GM12878 (cell line): ENCODE measurements around the gene RHEX. TPM values are rescaled to one million over a fixed set of nuclear protein-coding genes. Genes with fewer than 3 reads are reported as not detected.

ENCODE experiments used
- ATAC-seq: fragments of 200-7000 bp; cut with Tn5 transposase; 3 replicates; pipeline ENCODE4 v1.9.1; 2020; ENCODE audit warnings: mild to moderate bottlenecking, moderate library complexity
- BruUV-seq: library from RNA; stranded (reverse); fragments of 400-500 nt; replicated peaks from 2 replicates; lab custom pipeline; 2021; lab: Mats Ljungman, UMichigan
- CTCF ChIA-PET: fragments of 300-600 bp; sonication (Branson Sonifier 250); formaldehyde crosslinking; extraction: SDS; loops from one replicate; lab custom pipeline; 2021; ENCODE audit warnings: inconsistent platforms; lab: Yijun Ruan, JAX
- POLR2A ChIA-PET: fragments of 350-600 bp; formaldehyde crosslinking; extraction: SDS; loops from one replicate; lab custom pipeline; 2021; ENCODE audit warnings: inconsistent platforms; lab: Charles Lee
- RAD21 ChIA-PET: fragments of 300-600 bp; sonication (Branson Sonifier 250); formaldehyde crosslinking; loops from one replicate; lab custom pipeline; 2023; ENCODE audit warnings: antibody characterized with exemption; ENCODE audit not compliant: unreplicated experiment; lab: Charles Lee
- SMC1A ChIA-PET: fragments of 300-600 bp; sonication (Branson Sonifier 250); formaldehyde crosslinking; loops from one replicate; lab custom pipeline; 2023; ENCODE audit not compliant: unreplicated experiment, uncharacterized antibody; lab: Charles Lee
- DNase-seq: peaks from one replicate; pipeline ENCODE4 v3.0.0-alpha.2; 2011; ENCODE audit warnings: low read depth, low spot score
- FAIRE-seq: peaks from 3 replicates; lab custom pipeline; 2011; peaks lifted over from hg19 to GRCh38; lab: Jason Lieb, UNC
- H2AFZ ChIP-seq: 2 replicates; pipeline ENCODE4 v1.6.0; 2011; ENCODE audit warnings: low read depth, low read length, control low read depth; ENCODE audit not compliant: control insufficient read depth
- H3K27ac ChIP-seq: 2 replicates; pipeline ENCODE4 v1.5.1; 2011; ENCODE audit warnings: control low read depth; ENCODE audit not compliant: control insufficient read depth, insufficient read depth
- H3K27me3 ChIP-seq, 2 experiments: replicated peaks in 1 of 2; 2 replicates each; pipeline versions ENCODE4 v1.6.0 to v1.6.1; 2011; ENCODE audit warnings: low read length in 1 of 2; ENCODE audit not compliant: control insufficient read depth in 2 of 2, insufficient read depth in 2 of 2
- H3K36me3 ChIP-seq, 2 experiments: 2 replicates each; pipeline ENCODE4 v1.5.1; 2011; ENCODE audit warnings: low read length in 1 of 2; ENCODE audit not compliant: control insufficient read depth in 2 of 2, insufficient read depth in 2 of 2
- H3K4me1 ChIP-seq: 2 replicates; pipeline ENCODE4 v1.6.1; 2011; ENCODE audit warnings: mild to moderate bottlenecking, low read length, moderate library complexity, mixed read lengths; ENCODE audit not compliant: control insufficient read depth, insufficient read depth
- H3K4me2 ChIP-seq: 2 replicates; pipeline ENCODE4 v1.6.0; 2011; ENCODE audit warnings: control low read depth; ENCODE audit not compliant: control insufficient read depth, insufficient read depth
- H3K4me3 ChIP-seq: fragments of 200-600 bp; sonication (generic); 2 replicates; pipeline ENCODE4 v1.5.1; 2016
- H3K79me2 ChIP-seq: 2 replicates; pipeline ENCODE4 v1.6.0; 2011; ENCODE audit warnings: low read length; ENCODE audit not compliant: control insufficient read depth, insufficient read depth
- H3K9ac ChIP-seq: 2 replicates; pipeline ENCODE4 v1.8.0; 2011; ENCODE audit warnings: low read length, control low read depth, mixed read lengths; ENCODE audit not compliant: control insufficient read depth, insufficient read depth
- H3K9me3 ChIP-seq: replicated peaks from 3 replicates; pipeline ENCODE4 v1.5.1; 2011; ENCODE audit warnings: mild to moderate bottlenecking, low read length; ENCODE audit not compliant: control insufficient read depth, insufficient read depth
- H4K20me1 ChIP-seq: 2 replicates; pipeline ENCODE4 v1.6.0; 2011; ENCODE audit not compliant: control insufficient read depth, insufficient read depth
- CBX3 ChIP-seq: fragments of 200-600 bp; sonication (generic); IDR thresholded peaks from 2 replicates; pipeline ENCODE4 v1.6.1; 2016; ENCODE audit warnings: low read depth, borderline replicate concordance
- EGR1 ChIP-seq, 2 experiments: IDR thresholded peaks; 1 replicate in 1 of 2; 2 replicates in 1 of 2; pipeline ENCODE4 v1.6.1; 2011 to 2012; ENCODE audit warnings: low read depth in 2 of 2, low read length in 2 of 2, borderline replicate concordance in 1 of 2, mild to moderate bottlenecking in 1 of 2, moderate library complexity in 1 of 2
- ETV6 ChIP-seq, 2 experiments: fragments of 450-650 bp in 1 of 2; IDR thresholded peaks in 1 of 2; conservative IDR thresholded peaks in 1 of 2; 2 replicates each; pipeline ENCODE4 v1.6.1; 2014; ENCODE audit warnings: antibody characterized with exemption in 1 of 2, borderline replicate concordance in 1 of 2, low read depth in 1 of 2, mild to moderate bottlenecking in 1 of 2, moderate library complexity in 1 of 2
- HDAC6 ChIP-seq: fragments of 200-600 bp; sonication (generic); IDR thresholded peaks from one replicate; pipeline ENCODE4 v1.8.0; 2017; ENCODE audit warnings: antibody characterized with exemption; ENCODE audit not compliant: unreplicated experiment
- MXI1 ChIP-seq: fragments of 150-350 bp; IDR thresholded peaks from 2 replicates; pipeline ENCODE4 v1.6.1; 2011; ENCODE audit warnings: low read depth, mild to moderate bottlenecking, inconsistent platforms, low read length, improper control_type of control experiment
- NFXL1 ChIP-seq: fragments of 450-650 bp; IDR thresholded peaks from 2 replicates; pipeline ENCODE4 v1.6.1; 2017; ENCODE audit warnings: antibody characterized with exemption, mild to moderate bottlenecking, borderline replicate concordance
- PKNOX1 ChIP-seq: fragments of 450-650 bp; IDR thresholded peaks from 2 replicates; pipeline ENCODE4 v1.6.1; 2016; ENCODE audit warnings: mild to moderate bottlenecking
- RBBP5 ChIP-seq: fragments of 200-600 bp; sonication (generic); conservative IDR thresholded peaks from 2 replicates; pipeline ENCODE4 v1.6.1; 2016
- RELB ChIP-seq: fragments of 450-650 bp; IDR thresholded peaks from 2 replicates; pipeline ENCODE4 v1.6.1; 2017; ENCODE audit warnings: low read depth, mild to moderate bottlenecking, moderate library complexity
- SMAD1 ChIP-seq: fragments of 450-650 bp; IDR thresholded peaks from 2 replicates; pipeline ENCODE4 v1.6.1; 2018; ENCODE audit warnings: mild to moderate bottlenecking, low read depth; ENCODE audit not compliant: partially characterized antibody
- SREBF1 ChIP-seq: IDR thresholded peaks from 2 replicates; pipeline ENCODE4 v1.6.1; 2012; ENCODE audit warnings: mild to moderate bottlenecking, low read length
- WGBS: methylation state at CpG from one replicate; pipeline ENCODE4 v1.1.6; 2016; ENCODE audit warnings: low lambda C conversion rate; ENCODE audit not compliant: insufficient replicate concordance, insufficient coverage; ENCODE audit errors: missing lambda C conversion rate; 5-methylcytosine and 5-hydroxymethylcytosine counted together
- in situ Hi-C: fragments of 300-500 bp; cut with MboI; formaldehyde crosslinking; loops from 9 replicates; pipeline ENCODE4 v1.14.3; 2018; ENCODE audit warnings: mixed read lengths
- intact Hi-C: fragments of 100-400 bp; cut with micrococcal nuclease; formaldehyde crosslinking; loops from one replicate; pipeline ENCODE4 v1.14.2; 2022; ENCODE audit not compliant: unreplicated experiment
- polyA plus RNA-seq, 11 experiments: library from polyadenylated mRNA; depleted of rRNA in 4 of 11; unstranded in 6 of 11; stranded (reverse) in 5 of 11; fragments of >200 nt; fragmentation: Nextera tagmentation in 4 of 11; fragmentation: Illumina TruSeq in 1 of 11; extraction: Ambion mirVana in 4 of 11; extraction: Trizol in 1 of 11; gene quantifications; 1 replicate in 1 of 11; 2 replicates in 10 of 11; pipeline versions ENCODE4 v1.2.1 to v1.2.3, GENCODE V29; 2011 to 2016; ENCODE audit warnings: inconsistent platforms in 2 of 11, missing spikeins in 2 of 11, low read depth in 1 of 11
- total RNA-seq, 4 experiments: library from RNA; depleted of rRNA in 3 of 4; stranded (reverse); fragments of >200 nt in 3 of 4; fragmentation: Illumina TruSeq in 1 of 4; extraction: Trizol in 1 of 4; gene quantifications; 2 replicates each; pipeline versions ENCODE4 v1.2.1 to v1.2.3, GENCODE V29; 2013 to 2021

RHEX gene
- total and polyA plus RNA-seq, 10 of the 15 experiments (the other 5 are each of a cell fraction or from before 2014, with no cell fraction given): 2.4 to 11.4 (median 5.7) TPM

- H4K20me1 ChIP-seq: no peaks in the 10 kb centered on the region
- ChIA-PET RAD21 (interaction anchor here (0.6 to 5.9 kb wide), 8 partner anchors 10 to 112 kb away, joined by 3 to 169 read pairs (median 6); no protein-coding TSS in a partner anchor), SMC1A (interaction anchor here (0.8 to 11.4 kb wide), 10 partner anchors 8 to 111 kb away, joined by 3 to 329 read pairs (median 15); no protein-coding TSS in a partner anchor), CTCF (interaction anchor here (1.5 to 9.4 kb wide), 20 partner anchors 8 to 371 kb away, joined by 3 to 384 read pairs (median 14); no protein-coding TSS in a partner anchor), POLR2A (no interaction called here)
- TF ChIP-seq HDAC6 (no peak), SMAD1 (no peak)
- no peak overlapping the region for H3K9ac ChIP-seq
- H3K4me2 ChIP-seq: no peak overlapping the region
- H3K79me2 ChIP-seq: no peaks in the 10 kb centered on the region
- WGBS: 58% methylated on average over 4 of the region's 4 CpGs
- intact Hi-C loops (no loop called here), in situ Hi-C loops (loop anchor here (5.0 kb wide), 1 partner anchor 73 kb away; no protein-coding TSS in a partner anchor)
- ATAC-seq: no peak
- no peaks in the 10 kb centered on the region for H3K27me3 ChIP-seq
- peaks cover 11% of the 10 kb centered on the region for H3K4me1 ChIP-seq
- no peak overlapping the region for H3K27ac ChIP-seq
- H2AFZ ChIP-seq: no peak overlapping the region
- H3K4me3 ChIP-seq: no peak overlapping the region
- no peak for DNase-seq
- peaks cover 3% of the 10 kb centered on the region; the same call in 2 of the 3 replicates for H3K9me3 ChIP-seq
- no TSS peak for BruUV-seq
- no peaks in the 10 kb centered on the region for H3K36me3 ChIP-seq
- no peak for FAIRE-seq
Observed at GRCh38 chr1:206029484-206029883, 23.5 kb upstream of the RHEX start.

- SMC1A ChIA-PET: interaction anchor here (0.8 to 11.4 kb wide), 20 partner anchors 9 to 111 kb away, joined by 3 to 329 read pairs (median 6); no protein-coding TSS in a partner anchor
Observed at GRCh38 chr1:206030191-206030590, 22.8 kb upstream of the RHEX start.

More at GRCh38 chr1:206030191-206030590, 22.8 kb upstream of the RHEX start:
- no peak overlapping the region for H3K27ac ChIP-seq
- POLR2A ChIA-PET: interaction anchor here (1.0 kb wide), 1 partner anchor 19 kb away, joined by 3 read pairs; no protein-coding TSS in a partner anchor
- no peaks in the 10 kb centered on the region for H3K36me3 ChIP-seq
- H2AFZ ChIP-seq: no peak overlapping the region
- H3K4me2 ChIP-seq: no peak overlapping the region
- H3K79me2 ChIP-seq: peaks cover 3% of the 10 kb centered on the region
- no TSS peak for BruUV-seq
- DNase-seq (no peak), ATAC-seq (no peak)
- CTCF ChIA-PET: interaction anchor here (0.7 to 9.4 kb wide), 36 partner anchors 9 to 633 kb away, joined by 3 to 384 read pairs (median 8); no protein-coding TSS in a partner anchor
- intact Hi-C loops: loop anchor here (1.0 to 5.0 kb wide), 4 partner anchors 23 to 76 kb away; partner anchors contain the start of gene RHEX
- H3K9me3 ChIP-seq: peaks cover 3% of the 10 kb centered on the region; the same call in 2 of the 3 replicates
- RAD21 ChIA-PET: interaction anchor here (0.6 to 5.9 kb wide), 12 partner anchors 9 to 198 kb away, joined by 3 to 169 read pairs (median 6); no protein-coding TSS in a partner anchor
- no peak for TF ChIP-seq MXI1
- no peak for TF ChIP-seq RBBP5
- no peak for TF ChIP-seq RELB
- TF ChIP-seq CBX3: no peak
- no peak for TF ChIP-seq ETV6 (conservative IDR thresholded peaks at IDR 0.05 in 1 of 2, IDR thresholded peaks at IDR 0.05 in 1 of 2; ENCODE audit: borderline replicate concordance in 1 of 2, low read depth in 1 of 2)
- no peak for TF ChIP-seq SREBF1
- no peak for TF ChIP-seq PKNOX1
- no peak for TF ChIP-seq NFXL1
- no peak for TF ChIP-seq EGR1 (IDR thresholded peaks at IDR 0.05; ENCODE audit: borderline replicate concordance in 1 of 2, low read depth in 2 of 2, low read length in 2 of 2)
- TF ChIP-seq, all 136 proteins: peak for 0
- H3K27me3 ChIP-seq: no peaks in the 10 kb centered on the region
- H3K4me3 ChIP-seq: no peak overlapping the region
- FAIRE-seq: no peak
- 46% methylated on average over 4 of the region's 4 CpGs for WGBS
- in situ Hi-C loops: no loop called here
- no peaks in the 10 kb centered on the region for H4K20me1 ChIP-seq
- no peak overlapping the region for H3K9ac ChIP-seq
- peaks cover 15% of the 10 kb centered on the region for H3K4me1 ChIP-seq
